Endothelial cell of umbilical vein (primary cell): ENCODE data around the gene IL3RA. TPM values are rescaled to one million over a fixed set of nuclear protein-coding genes. Genes with fewer than 3 reads are reported as not detected.

Experiments used
- BruUV-seq: library from RNA; stranded (reverse); fragments of 400-500 nt; replicated peaks from 2 replicates; lab custom pipeline; 2021; lab: Mats Ljungman, UMichigan
- CTCF ChIA-PET: fragments of 300-600, 350-600 bp; sonication (Branson Sonifier 250); formaldehyde crosslinking; loops from one replicate; lab custom pipeline; 2021; ENCODE audit warnings: antibody characterized with exemption, inconsistent platforms; lab: Charles Lee
- POLR2A ChIA-PET: fragments of 300-600, 350-600 bp; sonication (Branson Sonifier 250); formaldehyde crosslinking; loops from one replicate; lab custom pipeline; 2021; ENCODE audit warnings: antibody characterized with exemption, inconsistent platforms; lab: Charles Lee
- DNase-seq: peaks from one replicate; pipeline ENCODE4 v3.0.0-alpha.2; 2011; ENCODE audit warnings: low read depth, low spot score
- FAIRE-seq: peaks from 2 replicates; lab custom pipeline; 2011; peaks lifted over from hg19 to GRCh38; lab: Jason Lieb, UNC
- H2AFZ ChIP-seq: 2 replicates; pipeline ENCODE4 v1.6.0; 2012; ENCODE audit warnings: low read depth, low read length, control low read depth, inconsistent platforms
- H3K27ac ChIP-seq: 2 replicates; pipeline ENCODE4 v1.5.1; 2011; ENCODE audit warnings: low read depth, mild to moderate bottlenecking, control low read depth, low read length, moderate library complexity; ENCODE audit not compliant: insufficient read depth
- H3K27me3 ChIP-seq, 2 experiments: 2 replicates each; pipeline versions ENCODE4 v1.6.0 to v1.6.1; 2011; ENCODE audit warnings: low read length in 2 of 2, mixed read lengths in 1 of 2; ENCODE audit not compliant: control insufficient read depth in 2 of 2, insufficient read depth in 2 of 2
- H3K36me3 ChIP-seq, 2 experiments: 2 replicates in 1 of 2; 3 replicates in 1 of 2; pipeline ENCODE4 v1.5.1; 2011; ENCODE audit warnings: low read length in 2 of 2, mild to moderate bottlenecking in 1 of 2, moderate library complexity in 1 of 2; ENCODE audit not compliant: control insufficient read depth in 2 of 2, insufficient read depth in 2 of 2; ENCODE audit errors: extremely low read depth in 1 of 2
- H3K4me1 ChIP-seq: 3 replicates; pipeline ENCODE4 v1.5.1; 2011; ENCODE audit warnings: mild to moderate bottlenecking, low read length; ENCODE audit not compliant: control insufficient read depth, insufficient read depth; ENCODE audit errors: extremely low read depth
- H3K4me2 ChIP-seq: 2 replicates; pipeline ENCODE4 v1.6.1; 2011; ENCODE audit warnings: low read length, control low read depth, mixed read lengths; ENCODE audit not compliant: insufficient read depth
- H3K4me3 ChIP-seq, 3 experiments: fragments of 200-600 bp in 1 of 3; sonication (generic), shearing (Covaris generic) in 1 of 3; replicated peaks in 1 of 3; 2 replicates each; pipeline ENCODE4 v1.5.1; 2011 to 2016; ENCODE audit warnings: control low read depth in 3 of 3, low read length in 3 of 3, mild to moderate bottlenecking in 2 of 3, inconsistent platforms in 1 of 3, low read depth in 1 of 3, moderate library complexity in 1 of 3; ENCODE audit not compliant: insufficient read depth in 1 of 3
- H3K79me2 ChIP-seq: 2 replicates; pipeline ENCODE4 v1.6.0; 2012; ENCODE audit warnings: low read length, inconsistent platforms; ENCODE audit not compliant: control insufficient read depth, insufficient read depth
- H3K9ac ChIP-seq: replicated peaks from 2 replicates; pipeline ENCODE3; 2011; ENCODE audit warnings: low read length, control low read depth; ENCODE audit not compliant: insufficient read depth; ENCODE audit errors: extremely low read depth
- H3K9me1 ChIP-seq: replicated peaks from 3 replicates; pipeline ENCODE4 v1.6.0; 2011; ENCODE audit warnings: mild to moderate bottlenecking, low read length; ENCODE audit not compliant: control insufficient read depth, insufficient read depth; ENCODE audit errors: extremely low read depth
- H3K9me3 ChIP-seq: replicated peaks from 2 replicates; pipeline ENCODE4 v1.5.1; 2012; ENCODE audit warnings: low read length, inconsistent platforms; ENCODE audit not compliant: control insufficient read depth, insufficient read depth
- H4K20me1 ChIP-seq: replicated peaks from 2 replicates; pipeline ENCODE3; 2011; ENCODE audit warnings: mild to moderate bottlenecking, low read length; ENCODE audit not compliant: control insufficient read depth, insufficient read depth; ENCODE audit errors: extremely low read depth
- CTCF ChIP-seq, 2 donors: IDR thresholded peaks; 1 replicate in 1 of 2; 2 replicates in 1 of 2; pipeline ENCODE4 v1.5.1; 2011; ENCODE audit warnings: low read length in 2 of 2, mild to moderate bottlenecking in 2 of 2, moderate library complexity in 2 of 2, control low read depth in 1 of 2, inconsistent platforms in 1 of 2, low read depth in 1 of 2; ENCODE audit not compliant: insufficient read depth in 1 of 2; ENCODE audit errors: extremely low read depth in 1 of 2
- EZH2 ChIP-seq: IDR thresholded peaks from 2 replicates; pipeline ENCODE4 v1.6.1; 2012; ENCODE audit warnings: borderline replicate concordance, low read depth, mild to moderate bottlenecking, moderate library complexity, low read length, inconsistent platforms; ENCODE audit not compliant: severe bottlenecking
- POLR2AphosphoS5 ChIP-seq: IDR thresholded peaks from 2 replicates; pipeline ENCODE4 v1.6.1; 2012; ENCODE audit warnings: low read depth, mild to moderate bottlenecking, control low read depth, low read length, moderate library complexity; ENCODE audit not compliant: insufficient read depth
- dilution Hi-C: fragments of 300-500 bp; cut with MboI; formaldehyde crosslinking; loops from one replicate; pipeline ENCODE4 v1.15.0; 2019; ENCODE audit warnings: low sequenced_read_pairs; ENCODE audit not compliant: extremely low pct_ligation_motif_present
- intact Hi-C: fragments of 100-400 bp; cut with micrococcal nuclease; formaldehyde crosslinking; loops from one replicate; pipeline ENCODE4 v1.10.0; 2022
- polyA plus RNA-seq, 4 experiments: library from polyadenylated mRNA; depleted of rRNA in 3 of 4; stranded (reverse) in 3 of 4; unstranded in 1 of 4; fragments of >200 nt; gene quantifications; 2 replicates each; pipeline versions ENCODE4 v1.2.1 to v1.2.3, GENCODE V29; 2011 to 2012; ENCODE audit warnings: missing spikeins in 1 of 4
- total RNA-seq: library from RNA; stranded (reverse); gene quantifications from 2 replicates; pipeline ENCODE4 v1.2.3, GENCODE V29; 2021

Gene IL3RA
- total and polyA plus RNA-seq, 2 donors (not counting 3 experiments of a cell fraction or from before 2014, with no cell fraction given): 28.9 to 35.1 TPM

- Histone ChIP-seq H3K9ac (no peak overlapping the region), H3K4me3 (no peak overlapping the region), H3K9me3 (no peaks in the 10 kb centered on the region), H3K27ac (no peak overlapping the region), H3K4me1 (no peaks in the 10 kb centered on the region), H3K79me2 (no peaks in the 10 kb centered on the region), H3K9me1 (no peaks in the 10 kb centered on the region), H4K20me1 (no peaks in the 10 kb centered on the region), H3K4me2 (no peak overlapping the region), H3K27me3 (no peaks in the 10 kb centered on the region), H3K36me3 (peaks cover 0 to 2% of the 10 kb centered on the region in 2 experiments), H2AFZ (no peak overlapping the region)
- ChIA-PET CTCF (no interaction called here), POLR2A (no interaction called here)
- FAIRE-seq (no peak), DNase-seq (no peak)
- intact Hi-C loops (loop anchor here (2.0 to 5.0 kb wide), 2 partner anchors 33 to 37 kb away; partner anchors contain the start of gene SLC25A6), dilution Hi-C loops (no loop called here)
- BruUV-seq: no TSS peak
- TF ChIP-seq EZH2 (no peak), CTCF (IDR thresholded peaks at IDR 0.05; ENCODE audit: extremely low read depth in 1 of 2, insufficient read depth in 1 of 2, low read depth in 1 of 2, low read length in 2 of 2) (no peak), POLR2AphosphoS5 (no peak)
Observed at GRCh38 chrX:1355131-1356046, 18.8 kb downstream of the IL3RA start.
